LNCaP clone FGC (cell line): ENCODE data around the gene ITGBL1.

Source experiments
- DNase-seq: peaks from one replicate; pipeline ENCODE4 v3.0.0-alpha.2; 2011; ENCODE audit warnings: low read depth
- H3K4me3 ChIP-seq: 2 replicates; pipeline ENCODE4 v1.5.1; 2011; ENCODE audit warnings: mild to moderate bottlenecking, low read depth, low read length, control low read depth
- TF ChIP-seq, protein P1 (sequence below): IDR thresholded peaks from 2 replicates; pipeline ENCODE4 v1.5.1; 2012; ENCODE audit warnings: mild to moderate bottlenecking; ENCODE audit not compliant: control insufficient read depth, insufficient read depth; ENCODE audit errors: extremely low read depth

ITGBL1 gene

DNA sequence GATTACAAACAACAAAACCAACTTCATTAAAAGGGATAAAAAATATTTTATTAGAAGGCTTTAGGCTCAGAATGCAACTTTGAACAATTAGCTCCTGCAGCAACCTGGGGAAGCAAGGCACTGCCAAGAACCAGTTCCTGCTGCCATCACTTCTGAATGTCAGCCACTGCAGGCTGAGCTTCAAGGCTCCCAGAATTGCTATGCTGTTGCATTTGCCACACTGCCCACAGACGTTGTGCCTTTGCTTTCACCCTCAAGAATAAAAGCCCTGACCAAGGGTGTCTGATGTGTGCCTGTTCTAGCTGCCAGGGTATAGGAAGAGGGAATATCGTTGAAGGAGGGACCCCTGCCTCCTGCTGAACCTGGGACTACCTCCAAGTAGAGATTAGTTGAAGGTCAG, 238.4 kb downstream of the ITGBL1 start:
- TF ChIP-seq, protein P1, sequence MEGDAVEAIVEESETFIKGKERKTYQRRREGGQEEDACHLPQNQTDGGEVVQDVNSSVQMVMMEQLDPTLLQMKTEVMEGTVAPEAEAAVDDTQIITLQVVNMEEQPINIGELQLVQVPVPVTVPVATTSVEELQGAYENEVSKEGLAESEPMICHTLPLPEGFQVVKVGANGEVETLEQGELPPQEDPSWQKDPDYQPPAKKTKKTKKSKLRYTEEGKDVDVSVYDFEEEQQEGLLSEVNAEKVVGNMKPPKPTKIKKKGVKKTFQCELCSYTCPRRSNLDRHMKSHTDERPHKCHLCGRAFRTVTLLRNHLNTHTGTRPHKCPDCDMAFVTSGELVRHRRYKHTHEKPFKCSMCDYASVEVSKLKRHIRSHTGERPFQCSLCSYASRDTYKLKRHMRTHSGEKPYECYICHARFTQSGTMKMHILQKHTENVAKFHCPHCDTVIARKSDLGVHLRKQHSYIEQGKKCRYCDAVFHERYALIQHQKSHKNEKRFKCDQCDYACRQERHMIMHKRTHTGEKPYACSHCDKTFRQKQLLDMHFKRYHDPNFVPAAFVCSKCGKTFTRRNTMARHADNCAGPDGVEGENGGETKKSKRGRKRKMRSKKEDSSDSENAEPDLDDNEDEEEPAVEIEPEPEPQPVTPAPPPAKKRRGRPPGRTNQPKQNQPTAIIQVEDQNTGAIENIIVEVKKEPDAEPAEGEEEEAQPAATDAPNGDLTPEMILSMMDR, result no peak
- H3K4me3 ChIP-seq, result no peak overlapping the region
- no peak for DNase-seq

GRCh38 chr13:101691341-101691860, 238.9 kb downstream of the ITGBL1 start:
- no peak overlapping the region for H3K4me3 ChIP-seq
- no peak for DNase-seq
- TF ChIP-seq, protein P1, result no peak

DNA sequence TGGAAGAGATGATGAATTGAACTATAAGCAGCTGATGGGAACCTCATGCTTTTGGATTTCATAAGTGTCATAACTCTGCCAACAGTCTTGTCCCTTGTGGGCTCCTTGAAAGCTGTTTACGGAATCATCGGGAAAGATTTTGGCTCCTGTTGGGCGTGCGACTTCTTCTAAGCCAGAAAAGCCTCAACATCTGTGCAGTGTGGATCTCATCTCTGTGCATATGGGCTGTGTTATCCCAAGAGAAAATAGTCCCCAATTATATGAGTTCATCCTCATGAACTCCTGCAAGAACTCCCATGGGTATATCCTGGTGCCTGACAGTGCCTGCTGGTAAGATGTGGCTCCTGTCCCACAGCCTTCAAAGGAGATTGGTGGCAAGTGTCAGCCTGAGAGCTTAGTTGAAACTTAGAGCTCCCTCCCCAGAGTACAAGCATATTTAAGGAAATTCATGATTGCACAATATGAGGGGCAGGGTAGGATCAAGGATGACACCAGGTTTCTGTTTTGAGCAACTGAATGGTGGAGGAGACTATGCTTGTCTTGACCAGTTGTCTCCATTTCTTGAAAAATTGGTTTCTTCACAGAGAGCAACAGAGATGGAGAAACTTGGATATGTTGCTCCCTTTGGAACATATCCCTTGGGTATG, 243.5 kb downstream of the ITGBL1 start:
- TF ChIP-seq, protein P1, result no peak
- no peak overlapping the region for H3K4me3 ChIP-seq
- DNase-seq, result no peak

DNA sequence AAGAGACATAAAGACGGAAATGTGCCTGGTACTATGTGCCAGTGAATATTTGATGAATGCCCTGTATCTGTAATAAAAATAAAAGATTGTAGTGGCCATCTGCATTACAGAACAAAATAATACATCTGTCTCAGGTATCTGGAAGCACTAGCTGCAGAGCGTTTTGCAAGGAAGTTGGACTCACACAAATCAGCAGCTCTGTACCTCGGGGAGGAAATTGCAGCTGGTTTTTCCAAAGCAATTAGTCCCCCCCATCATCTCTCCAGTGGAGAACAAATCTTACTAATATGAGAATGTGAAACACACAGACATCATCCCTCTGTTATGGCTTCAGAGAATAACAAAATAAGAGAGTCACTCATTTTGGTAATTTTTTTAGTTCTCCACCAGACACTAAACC, 245.3 kb downstream of the ITGBL1 start:
- TF ChIP-seq, protein P1, result no peak
- H3K4me3 ChIP-seq, result no peak overlapping the region
- DNase-seq, result no peak

DNA sequence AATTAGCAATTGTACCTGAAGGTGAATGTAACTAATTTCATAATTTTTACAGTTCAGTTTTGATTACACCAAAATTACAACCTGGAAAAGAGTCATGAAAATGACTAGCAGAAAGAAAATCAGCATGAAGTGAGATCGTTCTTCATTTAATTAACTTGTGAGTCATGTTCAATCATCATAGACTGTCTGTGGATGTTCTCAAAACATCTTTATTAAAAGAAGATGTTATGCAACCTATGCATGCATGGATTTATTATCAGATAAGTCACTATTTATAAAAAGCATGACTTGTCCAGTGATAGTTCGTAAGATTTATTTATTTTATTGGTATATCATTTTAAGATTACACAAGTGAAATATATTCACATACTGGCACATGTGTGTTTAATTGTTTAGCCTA, 245.9 kb downstream of the ITGBL1 start:
- no peak for DNase-seq
- TF ChIP-seq, protein P1, result no peak
- no peak overlapping the region for H3K4me3 ChIP-seq

- TF ChIP-seq, protein P1, result no peak
- DNase-seq, result peak; percentile 28
- no peak overlapping the region for H3K4me3 ChIP-seq
Observed at GRCh38 chr13:101700598-101700997, 248.1 kb downstream of the ITGBL1 start.

- no peak overlapping the region for H3K4me3 ChIP-seq
- no peak for DNase-seq
- TF ChIP-seq, protein P1, result no peak
Observed at GRCh38 chr13:101703081-101703480, 250.6 kb downstream of the ITGBL1 start.
